HG03378 (cell line): Measurements from ENCODE around the gene TEKT1.
"Not testable (repeated sequence)": the region's sequence is repeated elsewhere in the genome, so short reads cannot be mapped to it uniquely, and the experiment has no call there.

Source experiments
- ATAC-seq: cut with Tn5 transposase; IDR thresholded peaks from one replicate; pipeline ENCODE4 v1.9.1; 2021; ENCODE audit warnings: mild to moderate bottlenecking, moderate library complexity; ENCODE audit not compliant: unreplicated experiment

Gene TEKT1

GRCh38 chr17:6816368-6816767 is 15.2 kb downstream of the TEKT1 start:
- ATAC-seq = not testable (repeated sequence)

GRCh38 chr17:6815775-6816174 is 15.8 kb downstream of the TEKT1 start:
- ATAC-seq = no peak

GRCh38 chr17:6812295-6812694 is 19.2 kb downstream of the TEKT1 start:
- no peak for ATAC-seq

GRCh38 chr17:6811510-6811909 is 20.0 kb downstream of the TEKT1 start:
- no peak for ATAC-seq

GRCh38 chr17:6800422-6801027 is 31.0 kb downstream of the TEKT1 start:
- ATAC-seq = no peak

- no peak for ATAC-seq
These were observed 31.8 kb downstream of the TEKT1 start for GRCh38 chr17:6799738-6800137.

- no peak for ATAC-seq
These were observed 33.7 kb downstream of the TEKT1 start for GRCh38 chr17:6797718-6798351.

GRCh38 chr17:6796887-6797490 is 34.5 kb downstream of the TEKT1 start:
- no peak for ATAC-seq

- ATAC-seq = no peak
These were observed 35.3 kb downstream of the TEKT1 start for GRCh38 chr17:6796017-6796886.

GRCh38 chr17:6793748-6794493 is 37.6 kb downstream of the TEKT1 start:
- no peak for ATAC-seq

GRCh38 chr17:6789146-6789545 is 42.4 kb downstream of the TEKT1 start:
- no peak for ATAC-seq

GRCh38 chr17:6787081-6787693 is 44.3 kb downstream of the TEKT1 start:
- no peak for ATAC-seq

GRCh38 chr17:6786618-6787017 is 44.9 kb downstream of the TEKT1 start:
- no peak for ATAC-seq

GRCh38 chr17:6782244-6782643 is 49.3 kb downstream of the TEKT1 start:
- ATAC-seq = no peak

GRCh38 chr17:6780886-6781285 is 50.6 kb downstream of the TEKT1 start:
- no peak for ATAC-seq

GRCh38 chr17:6780001-6780400 is 51.5 kb downstream of the TEKT1 start:
- ATAC-seq = no peak

- no peak for ATAC-seq
These were observed 52.1 kb downstream of the TEKT1 start for GRCh38 chr17:6779411-6779810.

- ATAC-seq = no peak
These were observed 55.6 kb downstream of the TEKT1 start, which contains the start of gene FBXO39 for GRCh38 chr17:6775871-6776405. Gene FBXO39 (plus strand): TSS chr17:6776215. CDS start chr17:6779869, 3,654 bp downstream.

- not testable (repeated sequence) for ATAC-seq
These were observed 56.6 kb downstream of the TEKT1 start for GRCh38 chr17:6774906-6775305.

GRCh38 chr17:6772016-6772415 is 59.5 kb downstream of the TEKT1 start:
- ATAC-seq = no peak
